Kidney epithelial cell (primary cell): ENCODE data around the gene IPMK. TPM values are rescaled to one million over a fixed set of nuclear protein-coding genes. Genes with fewer than 3 reads are reported as not detected.
"Not testable (repeated sequence)": the region's sequence is repeated elsewhere in the genome, so short reads cannot be mapped to it uniquely, and the experiment has no call there.

ENCODE experiments used
- DNase-seq: peaks from one replicate; pipeline ENCODE4 v3.0.0-alpha.2; 2010; ENCODE audit warnings: low read depth
- H3K27me3 ChIP-seq: 2 replicates; pipeline ENCODE4 v1.6.0; 2011; ENCODE audit warnings: low read length; ENCODE audit not compliant: control insufficient read depth, insufficient read depth
- H3K36me3 ChIP-seq: 2 replicates; pipeline ENCODE4 v1.5.1; 2011; ENCODE audit warnings: low read length; ENCODE audit not compliant: control insufficient read depth, insufficient read depth
- H3K4me3 ChIP-seq: 2 replicates; pipeline ENCODE4 v1.5.1; 2011; ENCODE audit warnings: low read depth, mild to moderate bottlenecking, control low read depth, low read length
- total RNA-seq: library from RNA; depleted of rRNA; stranded (reverse); fragments of >200 nt; gene quantifications from 2 replicates; pipeline ENCODE4 v1.2.3, GENCODE V29; 2015
- TF ChIP-seq, protein P1 (sequence below): IDR thresholded peaks from 2 replicates; pipeline ENCODE4 v1.5.1; 2011; ENCODE audit warnings: mild to moderate bottlenecking, moderate library complexity, low read length, control low read depth, inconsistent platforms; ENCODE audit not compliant: insufficient read depth, poor library complexity, severe bottlenecking

Gene IPMK
- total RNA-seq, 1 donor from 2014 or later = 5.6 TPM

DNA sequence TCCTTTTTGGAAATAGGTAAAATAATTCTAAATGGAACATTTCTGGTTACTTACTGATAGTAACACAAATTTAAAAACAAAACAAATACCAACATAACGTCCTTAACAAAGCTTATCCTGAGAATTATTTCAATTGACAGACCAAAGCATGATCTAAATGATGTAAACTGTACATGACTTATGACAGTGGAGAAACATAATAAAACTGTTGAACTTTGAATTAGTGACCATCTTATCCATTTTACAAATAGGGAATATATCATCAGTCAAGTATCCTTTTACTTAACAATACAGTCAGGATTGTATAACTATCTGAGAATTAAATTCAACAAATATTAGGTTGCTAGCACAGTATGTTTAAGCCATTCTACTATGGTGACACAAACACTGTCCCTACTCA lies 2.4 kb downstream of the IPMK start:
- no peak for DNase-seq
- H3K36me3 ChIP-seq = no peaks in the 10 kb centered on the region
- TF ChIP-seq, protein P1, sequence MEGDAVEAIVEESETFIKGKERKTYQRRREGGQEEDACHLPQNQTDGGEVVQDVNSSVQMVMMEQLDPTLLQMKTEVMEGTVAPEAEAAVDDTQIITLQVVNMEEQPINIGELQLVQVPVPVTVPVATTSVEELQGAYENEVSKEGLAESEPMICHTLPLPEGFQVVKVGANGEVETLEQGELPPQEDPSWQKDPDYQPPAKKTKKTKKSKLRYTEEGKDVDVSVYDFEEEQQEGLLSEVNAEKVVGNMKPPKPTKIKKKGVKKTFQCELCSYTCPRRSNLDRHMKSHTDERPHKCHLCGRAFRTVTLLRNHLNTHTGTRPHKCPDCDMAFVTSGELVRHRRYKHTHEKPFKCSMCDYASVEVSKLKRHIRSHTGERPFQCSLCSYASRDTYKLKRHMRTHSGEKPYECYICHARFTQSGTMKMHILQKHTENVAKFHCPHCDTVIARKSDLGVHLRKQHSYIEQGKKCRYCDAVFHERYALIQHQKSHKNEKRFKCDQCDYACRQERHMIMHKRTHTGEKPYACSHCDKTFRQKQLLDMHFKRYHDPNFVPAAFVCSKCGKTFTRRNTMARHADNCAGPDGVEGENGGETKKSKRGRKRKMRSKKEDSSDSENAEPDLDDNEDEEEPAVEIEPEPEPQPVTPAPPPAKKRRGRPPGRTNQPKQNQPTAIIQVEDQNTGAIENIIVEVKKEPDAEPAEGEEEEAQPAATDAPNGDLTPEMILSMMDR = no peak
- no peak overlapping the region for H3K4me3 ChIP-seq
- no peaks in the 10 kb centered on the region for H3K27me3 ChIP-seq

DNA sequence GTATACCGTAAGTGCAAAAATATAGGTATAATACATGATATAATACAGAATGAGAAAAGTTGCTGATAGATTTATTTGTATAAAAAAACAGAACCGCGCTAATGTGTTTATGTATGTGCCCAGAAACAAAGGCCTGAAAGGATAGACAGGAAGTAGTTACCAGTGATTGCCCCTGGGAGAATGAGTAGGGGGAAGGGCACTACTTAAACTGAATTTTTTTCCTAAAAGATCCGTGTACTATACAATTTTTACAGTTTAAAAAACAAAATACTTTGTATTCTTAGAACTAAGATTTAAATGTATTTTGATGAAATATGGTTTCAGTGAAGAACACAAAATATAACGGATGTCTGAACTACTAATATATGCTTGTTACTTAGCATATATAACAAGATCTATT lies 2.9 kb downstream of the IPMK start:
- DNase-seq = no peak
- TF ChIP-seq, protein P1 = no peak
- Histone ChIP-seq H3K36me3 (no peaks in the 10 kb centered on the region), H3K27me3 (no peaks in the 10 kb centered on the region), H3K4me3 (no peak overlapping the region)

DNA sequence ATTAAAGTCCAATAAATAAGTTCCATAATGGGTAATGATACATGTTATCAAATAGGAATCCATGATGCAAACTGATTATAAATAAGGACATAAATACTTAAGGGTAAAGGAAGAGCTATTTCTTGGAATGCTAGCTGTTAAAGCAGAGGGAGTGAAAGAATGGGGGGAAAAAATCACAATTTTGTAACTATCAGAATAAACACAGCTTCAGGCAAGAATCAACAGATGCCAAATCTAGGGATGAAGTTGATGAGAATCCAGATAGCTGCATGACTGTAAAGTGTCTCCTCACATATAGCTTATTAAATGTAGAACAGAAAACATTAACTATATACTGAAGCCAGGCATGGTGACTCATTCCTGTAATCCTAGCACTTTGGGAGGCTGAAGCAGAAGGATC lies 4.9 kb downstream of the IPMK start:
- TF ChIP-seq, protein P1 = no peak
- DNase-seq = no peak
- H3K27me3 ChIP-seq = no peaks in the 10 kb centered on the region

DNA sequence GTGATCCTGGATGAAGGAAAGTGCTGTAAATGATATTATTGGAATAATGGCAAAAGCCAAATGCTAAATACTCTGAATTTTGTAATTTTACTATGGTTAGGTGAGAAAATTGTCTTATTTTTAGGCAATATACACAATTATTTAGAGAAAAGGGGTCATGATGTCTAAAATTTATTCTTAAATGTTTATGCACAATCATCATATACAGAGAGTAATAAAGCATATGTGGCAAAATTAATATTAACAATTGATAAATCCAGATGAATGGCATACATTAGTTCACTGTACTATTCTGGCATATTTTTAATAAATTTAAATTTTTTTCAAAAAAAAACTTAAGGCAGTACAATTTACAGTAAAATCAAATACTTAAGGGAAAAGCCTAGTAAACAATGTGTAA lies 7.4 kb downstream of the IPMK start:
- H3K4me3 ChIP-seq = no peak overlapping the region
- no peaks in the 10 kb centered on the region for H3K27me3 ChIP-seq
- no peaks in the 10 kb centered on the region for H3K36me3 ChIP-seq
- DNase-seq = no peak
- TF ChIP-seq, protein P1 = no peak

More for the DNA sequence above, 4.9 kb downstream of the IPMK start:
- Histone ChIP-seq H3K4me3 (no peak overlapping the region), H3K36me3 (no peaks in the 10 kb centered on the region)

DNA sequence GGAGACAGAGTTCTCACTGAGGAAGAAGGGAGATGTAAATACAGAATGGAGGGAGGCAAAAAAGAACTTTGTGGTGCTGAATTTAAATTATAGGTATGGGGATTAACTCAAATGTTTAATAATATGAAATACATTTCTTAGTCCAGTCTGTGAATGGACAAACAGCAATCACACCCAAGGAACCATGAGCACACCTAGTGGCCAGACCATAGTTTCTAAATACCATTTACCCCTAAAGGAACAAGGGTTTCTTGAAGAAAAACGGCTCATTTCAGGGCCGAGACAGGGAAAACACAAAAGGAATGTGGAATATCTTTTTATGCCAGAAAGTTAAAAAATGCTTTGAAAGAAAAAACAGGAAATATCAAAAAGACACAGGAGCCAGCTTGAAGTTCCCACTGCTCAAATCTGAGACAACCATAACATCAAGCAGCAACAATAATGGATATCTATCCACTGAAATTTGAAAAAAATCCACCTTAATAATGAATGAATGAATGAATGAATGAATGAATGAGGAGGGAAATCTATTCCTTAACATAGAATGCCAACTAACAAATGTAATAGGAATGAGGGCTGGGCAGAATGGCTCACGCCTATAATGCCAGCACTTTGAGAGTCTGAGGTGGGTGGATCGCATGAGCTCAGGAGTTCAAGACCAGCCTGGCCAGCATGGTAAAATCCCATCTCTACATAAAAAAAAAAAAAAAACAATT lies 8.6 kb downstream of the IPMK start:
- no peak for DNase-seq
- TF ChIP-seq, protein P1 = no peak
- Histone ChIP-seq H3K27me3 (no peaks in the 10 kb centered on the region), H3K36me3 (no peaks in the 10 kb centered on the region), H3K4me3 (no peak overlapping the region)

DNA sequence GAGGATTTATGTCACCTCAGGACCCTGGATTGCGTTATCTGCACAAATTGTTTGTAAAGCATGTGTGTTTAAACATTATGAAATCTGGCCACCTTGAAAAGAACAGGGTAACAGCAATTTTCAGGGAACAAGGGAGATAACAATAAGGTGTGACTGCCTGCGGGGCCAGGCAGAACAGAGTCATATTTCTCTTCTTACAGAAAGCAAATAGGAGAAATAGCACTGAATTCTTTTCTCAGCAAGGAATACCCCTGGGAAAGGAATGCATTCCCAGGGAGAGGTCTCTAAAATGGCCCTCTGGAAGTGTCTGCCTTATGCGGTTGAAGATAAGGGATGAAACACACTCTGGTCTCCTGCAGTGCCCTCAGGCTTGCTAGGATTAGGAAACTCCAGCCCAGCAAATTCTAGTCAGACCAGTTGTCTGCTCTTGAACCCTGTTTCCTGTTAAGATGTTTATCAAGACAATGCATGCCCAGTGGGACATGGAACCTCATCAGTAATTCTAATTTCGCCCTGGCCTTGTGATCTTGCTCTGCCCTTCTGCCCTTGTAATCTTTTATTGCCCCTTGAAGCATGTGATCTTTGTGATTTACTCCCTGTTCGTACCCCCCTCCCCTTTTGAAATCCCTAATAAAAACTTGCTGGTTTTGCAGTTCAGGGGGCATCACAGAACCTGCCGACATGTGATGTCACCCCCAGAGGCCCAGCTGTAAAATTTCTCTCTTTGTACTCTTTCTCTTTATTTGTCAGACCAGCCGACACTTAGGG lies 11.5 kb downstream of the IPMK start:
- not testable (repeated sequence) for H3K36me3 ChIP-seq, H3K27me3 ChIP-seq, DNase-seq, H3K4me3 ChIP-seq
